Measurements from ENCODE around the gene ALAS1.

GRCh38 chr3:52213005-52213404 lies 15.0 kb downstream of the ALAS1 start:
- TF ChIP-seq CTCF (IDR thresholded peaks at IDR 0.05) (no peak), TCF7L2 (IDR thresholded peaks at IDR 0.05; ENCODE audit: low read depth, low read length) (no peak), POLR2AphosphoS5 (IDR thresholded peaks at IDR 0.05; ENCODE audit: low read depth, low read length) (no peak), REST (IDR thresholded peaks at IDR 0.05; ENCODE audit: insufficient read depth in 1 of 2, low read depth in 2 of 2, low read length in 1 of 2) (no peak)
